ENCODE data around the gene NIF3L1.

NIF3L1 gene

DNA sequence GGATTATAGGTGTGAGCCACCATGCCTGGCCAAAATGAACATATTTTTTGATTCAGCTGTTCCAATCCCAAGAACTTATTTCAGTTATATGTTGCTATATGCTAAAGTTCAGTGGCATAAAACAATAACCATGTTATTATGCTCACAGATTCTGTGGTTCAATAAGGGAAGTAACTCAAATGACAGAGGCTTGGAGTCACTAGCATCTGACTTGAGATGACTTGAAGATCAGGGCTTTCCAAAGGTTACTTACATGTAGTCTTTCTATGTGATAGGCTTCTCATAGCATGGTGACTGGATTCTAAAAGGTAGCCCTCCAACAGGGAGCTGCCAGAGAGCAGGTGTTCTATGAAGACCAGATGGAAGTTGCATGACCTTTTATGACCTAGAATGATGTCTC is 41.9 kb upstream of the NIF3L1 start:
- ATAC-seq, result no peak
- TF ChIP-seq ESRRG (CRISPR knock-in tag; IDR thresholded peaks at IDR 0.05) (no peak), TOX (CRISPR knock-in tag; IDR thresholded peaks at IDR 0.05; ENCODE audit: borderline replicate concordance) (no peak), CSDC2 (CRISPR knock-in tag; IDR thresholded peaks at IDR 0.05) (no peak), ZC3H10 (CRISPR knock-in tag; IDR thresholded peaks at IDR 0.05) (no peak), SNAI2 (CRISPR knock-in tag; IDR thresholded peaks at IDR 0.05) (no peak), PPARA (CRISPR knock-in tag; IDR thresholded peaks at IDR 0.05; ENCODE audit: borderline replicate concordance) (no peak), GLIS3 (CRISPR knock-in tag; IDR thresholded peaks at IDR 0.05) (no peak), ZNF70 (CRISPR knock-in tag; IDR thresholded peaks at IDR 0.05) (no peak), ZNF565 (CRISPR knock-in tag; conservative IDR thresholded peaks at IDR 0.05; ENCODE audit: low read depth) (no peak), TCF4 (CRISPR knock-in tag; IDR thresholded peaks at IDR 0.05; ENCODE audit: borderline replicate concordance) (no peak), OSR1 (CRISPR knock-in tag; IDR thresholded peaks at IDR 0.05) (no peak), ISL1 (CRISPR knock-in tag; IDR thresholded peaks at IDR 0.05) (no peak), BACH2 (CRISPR knock-in tag; IDR thresholded peaks at IDR 0.05; ENCODE audit: borderline replicate concordance) (no peak)
- TF ChIP-seq, protein P1, sequence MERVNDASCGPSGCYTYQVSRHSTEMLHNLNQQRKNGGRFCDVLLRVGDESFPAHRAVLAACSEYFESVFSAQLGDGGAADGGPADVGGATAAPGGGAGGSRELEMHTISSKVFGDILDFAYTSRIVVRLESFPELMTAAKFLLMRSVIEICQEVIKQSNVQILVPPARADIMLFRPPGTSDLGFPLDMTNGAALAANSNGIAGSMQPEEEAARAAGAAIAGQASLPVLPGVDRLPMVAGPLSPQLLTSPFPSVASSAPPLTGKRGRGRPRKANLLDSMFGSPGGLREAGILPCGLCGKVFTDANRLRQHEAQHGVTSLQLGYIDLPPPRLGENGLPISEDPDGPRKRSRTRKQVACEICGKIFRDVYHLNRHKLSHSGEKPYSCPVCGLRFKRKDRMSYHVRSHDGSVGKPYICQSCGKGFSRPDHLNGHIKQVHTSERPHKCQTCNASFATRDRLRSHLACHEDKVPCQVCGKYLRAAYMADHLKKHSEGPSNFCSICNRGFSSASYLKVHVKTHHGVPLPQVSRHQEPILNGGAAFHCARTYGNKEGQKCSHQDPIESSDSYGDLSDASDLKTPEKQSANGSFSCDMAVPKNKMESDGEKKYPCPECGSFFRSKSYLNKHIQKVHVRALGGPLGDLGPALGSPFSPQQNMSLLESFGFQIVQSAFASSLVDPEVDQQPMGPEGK (CRISPR knock-in tag; IDR thresholded peaks at IDR 0.05; ENCODE audit: borderline replicate concordance), result no peak
- TF ChIP-seq, protein P2, sequence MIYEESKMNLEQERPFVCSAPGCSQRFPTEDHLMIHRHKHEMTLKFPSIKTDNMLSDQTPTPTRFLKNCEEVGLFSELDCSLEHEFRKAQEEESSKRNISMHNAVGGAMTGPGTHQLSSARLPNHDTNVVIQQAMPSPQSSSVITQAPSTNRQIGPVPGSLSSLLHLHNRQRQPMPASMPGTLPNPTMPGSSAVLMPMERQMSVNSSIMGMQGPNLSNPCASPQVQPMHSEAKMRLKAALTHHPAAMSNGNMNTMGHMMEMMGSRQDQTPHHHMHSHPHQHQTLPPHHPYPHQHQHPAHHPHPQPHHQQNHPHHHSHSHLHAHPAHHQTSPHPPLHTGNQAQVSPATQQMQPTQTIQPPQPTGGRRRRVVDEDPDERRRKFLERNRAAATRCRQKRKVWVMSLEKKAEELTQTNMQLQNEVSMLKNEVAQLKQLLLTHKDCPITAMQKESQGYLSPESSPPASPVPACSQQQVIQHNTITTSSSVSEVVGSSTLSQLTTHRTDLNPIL (CRISPR knock-in tag; IDR thresholded peaks at IDR 0.05; ENCODE audit: low read depth), result no peak
- TF ChIP-seq, protein P3, sequence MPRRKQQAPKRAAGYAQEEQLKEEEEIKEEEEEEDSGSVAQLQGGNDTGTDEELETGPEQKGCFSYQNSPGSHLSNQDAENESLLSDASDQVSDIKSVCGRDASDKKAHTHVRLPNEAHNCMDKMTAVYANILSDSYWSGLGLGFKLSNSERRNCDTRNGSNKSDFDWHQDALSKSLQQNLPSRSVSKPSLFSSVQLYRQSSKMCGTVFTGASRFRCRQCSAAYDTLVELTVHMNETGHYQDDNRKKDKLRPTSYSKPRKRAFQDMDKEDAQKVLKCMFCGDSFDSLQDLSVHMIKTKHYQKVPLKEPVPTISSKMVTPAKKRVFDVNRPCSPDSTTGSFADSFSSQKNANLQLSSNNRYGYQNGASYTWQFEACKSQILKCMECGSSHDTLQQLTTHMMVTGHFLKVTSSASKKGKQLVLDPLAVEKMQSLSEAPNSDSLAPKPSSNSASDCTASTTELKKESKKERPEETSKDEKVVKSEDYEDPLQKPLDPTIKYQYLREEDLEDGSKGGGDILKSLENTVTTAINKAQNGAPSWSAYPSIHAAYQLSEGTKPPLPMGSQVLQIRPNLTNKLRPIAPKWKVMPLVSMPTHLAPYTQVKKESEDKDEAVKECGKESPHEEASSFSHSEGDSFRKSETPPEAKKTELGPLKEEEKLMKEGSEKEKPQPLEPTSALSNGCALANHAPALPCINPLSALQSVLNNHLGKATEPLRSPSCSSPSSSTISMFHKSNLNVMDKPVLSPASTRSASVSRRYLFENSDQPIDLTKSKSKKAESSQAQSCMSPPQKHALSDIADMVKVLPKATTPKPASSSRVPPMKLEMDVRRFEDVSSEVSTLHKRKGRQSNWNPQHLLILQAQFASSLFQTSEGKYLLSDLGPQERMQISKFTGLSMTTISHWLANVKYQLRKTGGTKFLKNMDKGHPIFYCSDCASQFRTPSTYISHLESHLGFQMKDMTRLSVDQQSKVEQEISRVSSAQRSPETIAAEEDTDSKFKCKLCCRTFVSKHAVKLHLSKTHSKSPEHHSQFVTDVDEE (CRISPR knock-in tag; IDR thresholded peaks at IDR 0.05), result no peak

DNA sequence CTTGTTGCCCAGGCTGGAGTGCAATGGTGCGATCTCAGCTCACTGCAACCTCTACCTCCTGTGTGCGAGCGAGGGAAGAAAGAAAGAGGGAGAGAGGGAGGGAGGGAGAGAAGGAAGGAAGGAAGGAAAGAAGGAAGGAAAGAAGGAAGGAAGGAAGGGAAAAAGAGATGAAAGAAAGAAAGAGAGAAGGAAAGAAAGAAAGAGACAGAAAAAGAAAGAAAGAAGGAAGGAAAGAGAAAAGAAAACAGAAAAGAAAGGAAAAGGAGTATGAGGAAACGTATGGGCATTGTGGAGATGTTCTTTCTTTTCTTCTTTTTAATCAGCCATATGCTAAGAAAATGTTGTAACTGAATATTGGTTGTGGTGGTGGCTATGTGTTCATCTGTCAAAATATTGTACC is 41.2 kb upstream of the NIF3L1 start:
- TF ChIP-seq SNAI2 (CRISPR knock-in tag; IDR thresholded peaks at IDR 0.05) (no peak), ZNF70 (CRISPR knock-in tag; IDR thresholded peaks at IDR 0.05) (no peak)
- TF ChIP-seq, protein P1 (CRISPR knock-in tag; IDR thresholded peaks at IDR 0.05; ENCODE audit: borderline replicate concordance), result no peak
- TF ChIP-seq, protein P4, sequence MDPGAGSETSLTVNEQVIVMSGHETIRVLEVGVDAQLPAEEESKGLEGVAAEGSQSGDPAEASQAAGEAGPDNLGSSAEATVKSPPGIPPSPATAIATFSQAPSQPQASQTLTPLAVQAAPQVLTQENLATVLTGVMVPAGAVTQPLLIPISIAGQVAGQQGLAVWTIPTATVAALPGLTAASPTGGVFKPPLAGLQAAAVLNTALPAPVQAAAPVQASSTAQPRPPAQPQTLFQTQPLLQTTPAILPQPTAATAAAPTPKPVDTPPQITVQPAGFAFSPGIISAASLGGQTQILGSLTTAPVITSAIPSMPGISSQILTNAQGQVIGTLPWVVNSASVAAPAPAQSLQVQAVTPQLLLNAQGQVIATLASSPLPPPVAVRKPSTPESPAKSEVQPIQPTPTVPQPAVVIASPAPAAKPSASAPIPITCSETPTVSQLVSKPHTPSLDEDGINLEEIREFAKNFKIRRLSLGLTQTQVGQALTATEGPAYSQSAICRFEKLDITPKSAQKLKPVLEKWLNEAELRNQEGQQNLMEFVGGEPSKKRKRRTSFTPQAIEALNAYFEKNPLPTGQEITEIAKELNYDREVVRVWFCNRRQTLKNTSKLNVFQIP (CRISPR knock-in tag; IDR thresholded peaks at IDR 0.05; ENCODE audit: borderline replicate concordance, low read depth), result no peak
- no peak for ATAC-seq

DNA sequence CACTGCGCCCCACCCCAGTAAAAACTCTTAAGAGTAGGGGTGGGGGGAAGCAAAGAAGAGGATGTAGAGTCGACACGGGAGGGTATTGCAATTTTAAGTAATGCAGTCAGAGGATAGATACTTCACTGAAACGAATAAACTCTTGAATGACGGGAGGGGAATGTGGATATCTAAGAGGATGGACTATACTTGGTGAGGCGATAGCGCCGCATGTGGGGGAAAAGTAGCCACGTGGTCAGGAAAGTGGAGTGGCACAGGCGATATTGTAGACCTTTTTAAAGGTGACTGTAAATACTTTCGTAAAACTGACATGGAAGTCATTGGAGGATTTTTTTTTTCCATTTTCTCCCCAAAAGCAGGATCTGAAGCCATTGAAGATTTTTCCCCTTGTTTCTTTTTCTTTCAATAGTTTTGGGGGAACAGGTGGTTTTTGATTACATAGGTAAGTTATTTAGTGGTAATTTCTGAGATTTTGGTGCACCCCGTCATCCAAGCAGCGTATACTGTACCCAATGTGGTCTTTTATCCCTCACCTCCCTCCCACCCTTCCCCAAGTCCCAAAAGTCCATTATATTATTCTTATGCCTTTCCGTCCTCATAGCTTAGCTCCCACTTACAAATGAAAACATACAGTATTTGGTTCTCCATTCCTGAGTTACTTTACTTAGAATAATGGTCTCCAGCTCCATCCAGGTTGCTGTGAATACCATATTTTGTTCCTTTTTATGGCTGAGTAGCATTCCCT is 38.5 kb upstream of the NIF3L1 start:
- TF ChIP-seq, protein P1 (CRISPR knock-in tag; IDR thresholded peaks at IDR 0.05; ENCODE audit: borderline replicate concordance), result no peak
- TF ChIP-seq, protein P5, sequence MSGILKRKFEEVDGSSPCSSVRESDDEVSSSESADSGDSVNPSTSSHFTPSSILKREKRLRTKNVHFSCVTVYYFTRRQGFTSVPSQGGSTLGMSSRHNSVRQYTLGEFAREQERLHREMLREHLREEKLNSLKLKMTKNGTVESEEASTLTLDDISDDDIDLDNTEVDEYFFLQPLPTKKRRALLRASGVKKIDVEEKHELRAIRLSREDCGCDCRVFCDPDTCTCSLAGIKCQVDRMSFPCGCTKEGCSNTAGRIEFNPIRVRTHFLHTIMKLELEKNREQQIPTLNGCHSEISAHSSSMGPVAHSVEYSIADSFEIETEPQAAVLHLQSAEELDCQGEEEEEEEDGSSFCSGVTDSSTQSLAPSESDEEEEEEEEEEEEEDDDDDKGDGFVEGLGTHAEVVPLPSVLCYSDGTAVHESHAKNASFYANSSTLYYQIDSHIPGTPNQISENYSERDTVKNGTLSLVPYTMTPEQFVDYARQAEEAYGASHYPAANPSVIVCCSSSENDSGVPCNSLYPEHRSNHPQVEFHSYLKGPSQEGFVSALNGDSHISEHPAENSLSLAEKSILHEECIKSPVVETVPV (CRISPR knock-in tag; IDR thresholded peaks at IDR 0.05), result no peak
- TF ChIP-seq PPARA (CRISPR knock-in tag; IDR thresholded peaks at IDR 0.05; ENCODE audit: borderline replicate concordance) (no peak), BACH2 (CRISPR knock-in tag; IDR thresholded peaks at IDR 0.05; ENCODE audit: borderline replicate concordance) (no peak), RARB (CRISPR knock-in tag; IDR thresholded peaks at IDR 0.05) (no peak), ZFP3 (CRISPR knock-in tag; IDR thresholded peaks at IDR 0.05) (no peak), ZC3H10 (CRISPR knock-in tag; IDR thresholded peaks at IDR 0.05) (no peak), GLIS3 (CRISPR knock-in tag; IDR thresholded peaks at IDR 0.05) (no peak), TCF4 (CRISPR knock-in tag; IDR thresholded peaks at IDR 0.05; ENCODE audit: borderline replicate concordance) (no peak), ZNF70 (CRISPR knock-in tag; IDR thresholded peaks at IDR 0.05) (no peak), ZNF8 (CRISPR knock-in tag; IDR thresholded peaks at IDR 0.05) (no peak), OSR1 (CRISPR knock-in tag; IDR thresholded peaks at IDR 0.05) (no peak)
- peak; percentile 12 for ATAC-seq

Measured in SK-N-SH treated with all-trans-retinoic acid at 6 μM for 48 hours (cell line).